Fibroblast of mammary gland (primary cell): ENCODE results near the gene GABRB2.

Experiments used
- DNase-seq: peaks from one replicate; pipeline ENCODE4 v3.0.0-alpha.2; 2010; ENCODE audit warnings: low read depth
- H3K4me3 ChIP-seq: 2 replicates; pipeline ENCODE4 v1.5.1; 2011; ENCODE audit warnings: low read depth, mild to moderate bottlenecking, low read length, moderate library complexity; ENCODE audit not compliant: control insufficient read depth
- TF ChIP-seq, protein P1 (sequence below): conservative IDR thresholded peaks from 2 replicates; pipeline ENCODE4 v1.5.1; 2011; ENCODE audit warnings: low read depth, low read length, inconsistent platforms; ENCODE audit not compliant: control insufficient read depth, insufficient read depth

The GABRB2 gene

DNA sequence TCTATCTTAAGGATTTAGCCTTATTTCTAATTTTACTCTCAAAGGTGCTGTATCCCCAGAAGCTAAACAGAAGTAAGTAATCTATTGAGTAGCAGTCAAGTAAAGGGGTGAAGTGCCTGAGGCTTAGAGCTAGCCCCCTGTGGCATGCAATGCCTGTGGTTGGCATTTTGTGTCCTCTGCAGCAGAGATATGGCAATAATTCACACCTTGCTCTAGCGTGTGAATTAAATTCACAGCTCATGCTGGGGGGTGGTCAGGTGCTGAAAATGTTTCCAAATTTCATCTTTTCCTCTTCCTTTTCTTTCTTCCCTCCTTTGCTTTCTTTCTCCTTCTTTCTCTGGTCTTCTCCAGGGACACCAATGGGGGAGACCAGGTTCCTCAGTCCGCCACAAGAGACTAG lies 262.1 kb downstream of the GABRB2 start:
- DNase-seq: no peak
- no peak overlapping the region for H3K4me3 ChIP-seq
- TF ChIP-seq, protein P1, sequence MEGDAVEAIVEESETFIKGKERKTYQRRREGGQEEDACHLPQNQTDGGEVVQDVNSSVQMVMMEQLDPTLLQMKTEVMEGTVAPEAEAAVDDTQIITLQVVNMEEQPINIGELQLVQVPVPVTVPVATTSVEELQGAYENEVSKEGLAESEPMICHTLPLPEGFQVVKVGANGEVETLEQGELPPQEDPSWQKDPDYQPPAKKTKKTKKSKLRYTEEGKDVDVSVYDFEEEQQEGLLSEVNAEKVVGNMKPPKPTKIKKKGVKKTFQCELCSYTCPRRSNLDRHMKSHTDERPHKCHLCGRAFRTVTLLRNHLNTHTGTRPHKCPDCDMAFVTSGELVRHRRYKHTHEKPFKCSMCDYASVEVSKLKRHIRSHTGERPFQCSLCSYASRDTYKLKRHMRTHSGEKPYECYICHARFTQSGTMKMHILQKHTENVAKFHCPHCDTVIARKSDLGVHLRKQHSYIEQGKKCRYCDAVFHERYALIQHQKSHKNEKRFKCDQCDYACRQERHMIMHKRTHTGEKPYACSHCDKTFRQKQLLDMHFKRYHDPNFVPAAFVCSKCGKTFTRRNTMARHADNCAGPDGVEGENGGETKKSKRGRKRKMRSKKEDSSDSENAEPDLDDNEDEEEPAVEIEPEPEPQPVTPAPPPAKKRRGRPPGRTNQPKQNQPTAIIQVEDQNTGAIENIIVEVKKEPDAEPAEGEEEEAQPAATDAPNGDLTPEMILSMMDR: no peak

DNA sequence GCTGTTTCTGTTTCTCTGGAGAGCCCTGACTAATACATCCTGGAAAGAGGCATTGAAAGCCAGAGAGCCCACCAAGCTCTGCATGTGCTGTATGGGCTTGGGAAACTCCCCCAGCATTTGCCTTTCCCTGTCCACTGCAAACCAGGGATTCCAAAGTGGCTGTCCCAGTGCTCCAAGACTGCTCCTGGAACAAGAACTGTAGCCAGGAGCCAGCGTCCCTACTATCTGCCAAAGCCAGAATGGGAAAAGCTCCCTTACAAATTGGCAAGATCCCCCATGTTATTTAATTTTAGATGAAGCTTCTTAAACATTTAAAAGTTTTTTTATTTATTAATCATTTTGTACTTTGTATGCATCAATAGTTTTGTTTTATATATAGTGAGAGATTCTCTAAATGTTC lies 263.2 kb downstream of the GABRB2 start:
- TF ChIP-seq, protein P1: no peak
- no peak overlapping the region for H3K4me3 ChIP-seq
- DNase-seq: no peak

DNA sequence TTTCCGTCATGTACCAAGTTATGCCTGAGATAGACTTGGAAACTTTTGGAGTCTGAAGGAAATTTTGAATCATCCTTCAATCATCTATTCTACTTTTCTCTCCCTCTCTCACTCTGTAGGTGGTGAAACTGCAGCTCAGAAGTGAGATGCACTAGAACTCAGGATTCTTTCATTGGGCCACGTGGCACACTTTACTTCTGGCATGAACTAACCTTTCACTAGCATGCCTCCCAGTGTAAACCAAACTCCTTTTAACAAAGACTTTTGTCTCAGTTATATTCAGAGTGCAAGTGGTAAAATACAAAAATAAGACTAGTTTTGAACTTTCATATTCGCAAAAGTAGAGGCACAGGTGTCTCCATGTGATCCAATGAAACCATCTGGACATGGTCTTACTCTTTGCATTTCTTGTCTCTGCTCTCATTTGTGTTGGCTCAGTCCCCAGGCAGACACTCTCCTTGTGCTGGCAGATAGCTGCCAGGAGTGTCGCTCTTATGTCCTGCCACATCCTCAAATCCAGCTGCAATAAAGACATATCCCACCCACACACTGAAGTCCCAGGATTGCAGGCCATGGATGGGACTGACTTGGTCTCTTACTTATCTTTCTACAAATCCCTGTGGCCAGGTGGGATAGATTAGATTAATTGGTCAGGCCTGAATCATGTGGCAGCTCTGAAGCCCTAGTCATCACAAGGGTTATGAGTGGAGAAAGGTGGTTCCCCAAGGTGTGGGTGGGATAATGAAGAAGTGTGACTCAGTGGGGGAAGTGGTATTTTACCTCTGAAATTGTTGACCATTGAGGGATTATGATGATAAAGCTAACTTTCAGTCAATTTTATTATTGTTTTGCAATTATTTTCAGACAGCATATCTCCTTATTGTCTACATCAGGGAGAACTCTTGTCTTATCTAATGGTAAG lies 267.5 kb downstream of the GABRB2 start:
- H3K4me3 ChIP-seq: no peak overlapping the region
- DNase-seq: no peak
- TF ChIP-seq, protein P1: no peak

DNA sequence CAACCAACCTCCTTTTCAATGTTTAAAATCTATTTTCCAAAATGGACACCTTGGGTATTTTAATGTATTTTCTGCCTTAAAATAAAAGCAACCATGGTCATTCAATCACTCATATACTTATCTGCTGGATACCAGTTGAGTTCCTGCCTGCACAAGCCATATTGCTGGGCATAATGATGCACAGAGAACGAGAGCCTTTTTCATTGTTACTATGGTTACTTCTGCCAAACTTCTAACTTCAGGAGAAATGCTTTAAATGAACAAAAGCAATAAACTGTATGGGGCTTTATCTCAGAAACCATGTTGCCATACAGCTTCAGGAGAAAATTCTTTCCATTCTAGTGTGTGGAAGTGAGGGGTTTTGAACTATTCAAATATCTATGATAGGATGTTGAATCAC lies 269.5 kb downstream of the GABRB2 start:
- no peak overlapping the region for H3K4me3 ChIP-seq
- TF ChIP-seq, protein P1: no peak

DNA sequence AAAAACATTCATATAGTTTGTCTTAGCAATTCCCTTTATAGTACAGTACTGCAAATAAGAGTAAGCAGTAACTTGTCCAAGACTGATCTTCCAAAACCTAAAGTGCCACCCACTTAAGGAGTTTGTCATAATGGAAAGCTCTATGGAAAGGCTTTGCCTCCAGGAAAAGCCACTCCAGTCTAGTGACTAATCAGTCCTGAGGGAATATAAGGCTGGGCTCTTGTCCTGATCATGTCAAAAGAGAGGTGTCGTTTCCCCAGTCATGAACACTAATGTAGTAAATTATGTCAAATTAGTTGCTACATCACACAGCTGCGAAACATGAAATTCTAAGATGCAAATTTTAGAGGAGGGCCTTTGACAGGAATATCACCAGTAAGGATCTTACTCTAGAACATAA lies 271.6 kb downstream of the GABRB2 start:
- TF ChIP-seq, protein P1: no peak
- DNase-seq: no peak
- no peak overlapping the region for H3K4me3 ChIP-seq

More for the DNA sequence above, 269.5 kb downstream of the GABRB2 start:
- no peak for DNase-seq

DNA sequence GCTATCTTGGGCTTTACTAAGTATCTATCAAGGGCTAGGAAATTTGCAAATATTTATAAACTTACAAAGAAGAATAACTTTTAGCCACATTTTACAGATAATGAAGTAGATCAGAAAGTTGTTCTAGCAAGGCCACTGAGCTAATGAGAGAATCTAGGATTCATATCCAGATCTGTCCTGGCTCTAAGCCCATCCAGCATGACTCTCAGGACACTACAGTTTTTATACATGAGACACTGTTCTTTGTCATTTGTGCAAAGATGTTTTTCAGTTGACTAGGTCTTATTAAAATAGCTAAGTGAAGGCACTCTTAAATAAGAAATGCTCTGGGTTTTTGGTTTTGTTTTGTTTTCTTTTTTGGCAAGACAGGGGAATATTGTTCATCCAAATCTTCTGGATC lies 273.1 kb downstream of the GABRB2 start:
- TF ChIP-seq, protein P1: no peak
- DNase-seq: no peak

More for the DNA sequence above, 273.1 kb downstream of the GABRB2 start:
- H3K4me3 ChIP-seq: no peak overlapping the region
